ENCODE data around the gene PIK3AP1.
"Not testable (repeated sequence)": the region's sequence is repeated elsewhere in the genome, so short reads cannot be mapped to it uniquely, and the experiment has no call there.

Gene PIK3AP1, protein sequence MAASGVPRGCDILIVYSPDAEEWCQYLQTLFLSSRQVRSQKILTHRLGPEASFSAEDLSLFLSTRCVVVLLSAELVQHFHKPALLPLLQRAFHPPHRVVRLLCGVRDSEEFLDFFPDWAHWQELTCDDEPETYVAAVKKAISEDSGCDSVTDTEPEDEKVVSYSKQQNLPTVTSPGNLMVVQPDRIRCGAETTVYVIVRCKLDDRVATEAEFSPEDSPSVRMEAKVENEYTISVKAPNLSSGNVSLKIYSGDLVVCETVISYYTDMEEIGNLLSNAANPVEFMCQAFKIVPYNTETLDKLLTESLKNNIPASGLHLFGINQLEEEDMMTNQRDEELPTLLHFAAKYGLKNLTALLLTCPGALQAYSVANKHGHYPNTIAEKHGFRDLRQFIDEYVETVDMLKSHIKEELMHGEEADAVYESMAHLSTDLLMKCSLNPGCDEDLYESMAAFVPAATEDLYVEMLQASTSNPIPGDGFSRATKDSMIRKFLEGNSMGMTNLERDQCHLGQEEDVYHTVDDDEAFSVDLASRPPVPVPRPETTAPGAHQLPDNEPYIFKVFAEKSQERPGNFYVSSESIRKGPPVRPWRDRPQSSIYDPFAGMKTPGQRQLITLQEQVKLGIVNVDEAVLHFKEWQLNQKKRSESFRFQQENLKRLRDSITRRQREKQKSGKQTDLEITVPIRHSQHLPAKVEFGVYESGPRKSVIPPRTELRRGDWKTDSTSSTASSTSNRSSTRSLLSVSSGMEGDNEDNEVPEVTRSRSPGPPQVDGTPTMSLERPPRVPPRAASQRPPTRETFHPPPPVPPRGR

DNA sequence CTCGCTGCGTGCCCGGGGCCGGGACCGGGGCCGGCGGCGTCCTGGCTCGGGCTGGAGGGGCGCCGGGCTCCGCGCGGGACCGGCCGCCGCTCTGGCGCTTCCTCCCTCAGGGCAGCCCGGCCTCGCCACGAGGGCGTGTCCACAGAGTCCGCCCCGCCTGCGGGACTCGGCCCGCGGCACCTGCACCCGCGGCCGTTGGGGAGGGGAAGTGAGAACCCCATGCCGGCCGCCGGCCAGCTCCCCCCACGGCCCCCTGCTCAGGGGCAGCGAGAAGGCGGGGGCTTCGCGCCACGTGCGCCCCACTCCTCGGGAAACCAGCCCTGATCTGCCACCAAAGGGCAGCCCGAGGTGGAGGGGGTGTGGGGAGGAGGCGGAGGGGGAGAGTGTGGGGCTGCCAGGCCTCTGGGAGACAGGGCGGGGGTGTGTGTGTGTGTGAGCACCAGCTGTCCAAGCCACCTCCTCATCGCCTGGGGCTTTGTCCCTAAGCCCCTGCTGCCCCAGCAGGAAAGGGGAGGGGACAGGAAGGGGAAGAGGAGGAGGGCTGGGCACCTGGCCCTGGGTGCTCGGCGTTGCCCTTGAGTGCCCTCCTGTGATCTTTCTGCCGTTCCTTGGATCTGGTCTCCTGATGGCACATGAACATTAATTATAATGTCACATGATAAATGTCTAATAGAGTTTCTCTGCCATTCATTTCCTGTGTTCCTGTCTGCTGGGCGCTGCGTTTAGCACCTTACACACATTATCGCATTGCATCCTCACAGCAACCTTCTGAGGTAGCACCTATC is at the start of gene PIK3AP1:
PIK3AP1 (minus strand) TSS at position 93 of the 785 bp plus-strand sequence. CDS start 120 bp downstream, outside the sequence.
- DNase-seq (ENCODE audit: low read depth, low spot score), result peak; percentile 45

DNA sequence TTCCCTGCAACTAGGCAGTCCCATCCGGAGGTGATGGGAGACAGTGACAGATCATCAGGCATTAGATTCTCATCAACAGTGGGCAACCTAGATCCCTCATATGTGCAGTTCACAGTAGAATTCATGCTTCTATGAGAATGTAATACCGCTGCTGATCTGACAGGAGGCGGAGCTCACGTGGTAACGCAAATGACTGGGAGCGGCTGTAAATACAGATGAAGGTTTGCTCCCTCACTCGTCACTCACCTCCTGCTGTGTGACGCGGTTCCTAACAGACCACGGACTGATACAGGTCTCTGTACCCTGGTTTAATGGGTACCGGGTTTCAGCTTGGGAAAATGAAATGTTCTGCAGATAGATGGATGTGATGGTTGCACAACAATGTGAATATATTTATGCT is 47.8 kb upstream of the PIK3AP1 start:
- DNase-seq (ENCODE audit: low read depth, low spot score), result no peak

DNA sequence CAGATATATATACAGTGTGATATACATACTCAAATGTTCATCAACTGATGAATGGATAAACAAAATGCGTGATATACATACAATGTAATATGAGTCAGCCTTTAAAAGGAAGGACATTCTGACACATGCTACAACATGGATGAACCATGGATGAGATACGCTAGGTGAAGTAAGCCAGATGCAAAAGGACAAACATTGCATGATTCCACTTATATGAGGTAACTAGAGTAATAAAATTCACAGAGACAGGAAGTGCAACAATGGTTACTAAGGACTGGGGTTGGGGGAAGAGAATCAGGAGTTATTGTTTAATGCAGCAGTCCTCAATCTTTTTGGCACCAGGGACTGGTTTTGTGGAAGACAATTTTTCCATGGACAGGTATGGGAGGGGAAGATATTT is 47.3 kb upstream of the PIK3AP1 start:
- no peak for DNase-seq (ENCODE audit: low read depth, low spot score)

DNA sequence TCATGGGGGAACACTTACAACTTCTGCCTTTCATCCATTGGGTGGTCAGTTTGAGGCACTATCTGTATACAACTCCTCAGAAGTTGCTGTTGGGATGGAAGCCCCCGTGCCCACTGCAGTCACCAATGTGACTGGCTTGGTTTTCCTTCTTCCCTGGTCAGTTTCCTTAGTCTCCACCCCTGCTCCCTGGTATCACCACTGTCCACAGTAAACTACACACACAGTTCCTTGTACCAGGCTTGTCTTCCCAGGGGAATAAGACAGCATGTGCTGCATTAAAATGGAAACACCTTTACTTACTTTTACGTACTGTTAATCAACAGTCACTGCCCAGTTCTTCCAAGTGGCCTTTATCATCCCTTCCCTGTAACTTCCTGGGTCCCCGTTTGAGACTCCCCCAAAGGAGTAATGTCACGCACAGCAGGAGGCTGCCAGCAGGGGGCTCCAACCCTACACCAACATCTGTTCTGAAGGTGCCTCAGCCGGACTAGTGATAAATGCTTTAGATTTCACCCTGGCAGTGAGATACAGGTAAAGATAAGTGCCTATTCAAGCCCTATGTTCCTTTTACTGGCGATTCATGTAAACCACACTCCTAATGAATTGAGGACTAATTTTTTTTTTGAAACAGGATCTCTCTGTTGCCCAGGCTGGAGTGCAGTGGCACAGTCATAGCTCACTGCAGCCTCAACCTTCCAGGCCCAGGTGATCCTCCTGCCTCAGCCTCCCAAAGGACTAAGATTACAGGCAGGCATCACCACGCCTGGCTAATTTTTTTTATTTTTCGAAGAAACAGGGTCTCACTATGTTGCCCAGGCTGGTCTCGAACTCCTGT is 45.3 kb upstream of the PIK3AP1 start:
- DNase-seq (ENCODE audit: low read depth, low spot score), result peak; percentile 72

DNA sequence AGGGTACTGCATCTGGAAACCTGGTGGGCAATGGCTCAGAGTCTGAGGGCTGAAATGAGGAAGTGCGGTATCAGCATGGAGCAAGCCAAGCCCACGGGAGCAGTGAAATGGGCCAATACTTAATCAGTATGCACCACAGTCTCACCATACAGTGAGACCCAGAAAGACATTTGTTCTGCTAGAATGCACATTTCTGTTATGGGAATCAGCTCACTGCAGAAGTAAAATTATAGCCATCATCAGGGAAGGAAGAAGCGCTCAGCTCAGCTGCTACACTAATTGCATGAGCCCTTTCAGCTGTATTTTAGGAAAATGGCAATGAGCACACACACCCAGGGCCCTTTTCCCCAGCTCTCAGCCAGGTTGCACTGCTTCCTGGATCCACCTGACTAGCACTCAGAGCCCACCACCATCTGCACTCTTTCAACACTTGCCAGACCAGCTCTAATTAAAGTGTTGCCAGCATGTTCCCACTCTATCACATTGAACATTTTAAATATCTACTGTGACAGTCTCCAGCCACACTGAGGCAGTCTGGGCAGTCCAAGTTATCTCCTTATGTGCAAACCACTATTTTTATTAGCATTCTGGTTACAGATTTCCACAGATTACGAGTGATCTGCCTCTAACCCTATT is 44.2 kb upstream of the PIK3AP1 start:
- no peak for DNase-seq (ENCODE audit: low read depth, low spot score)

DNA sequence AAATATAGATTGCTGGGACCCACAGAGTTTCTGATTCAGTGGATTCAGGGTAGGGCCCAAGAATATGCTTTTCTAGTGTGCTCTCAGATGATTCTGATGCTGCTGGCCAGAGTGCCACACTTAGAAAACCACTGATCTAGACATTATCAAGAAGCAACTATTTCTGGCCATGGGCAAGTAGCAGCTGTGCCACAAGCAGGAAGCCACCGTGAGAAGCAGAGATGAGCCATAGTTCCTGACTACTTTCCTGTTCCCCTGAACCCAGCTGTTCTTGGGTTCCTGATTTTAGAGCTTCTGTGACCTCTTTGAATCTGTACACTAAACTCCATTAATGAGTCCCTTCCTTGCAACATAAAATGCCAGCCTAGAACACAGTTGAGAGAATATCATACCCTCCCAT is 38.1 kb upstream of the PIK3AP1 start:
- DNase-seq (ENCODE audit: low read depth, low spot score), result no peak

DNA sequence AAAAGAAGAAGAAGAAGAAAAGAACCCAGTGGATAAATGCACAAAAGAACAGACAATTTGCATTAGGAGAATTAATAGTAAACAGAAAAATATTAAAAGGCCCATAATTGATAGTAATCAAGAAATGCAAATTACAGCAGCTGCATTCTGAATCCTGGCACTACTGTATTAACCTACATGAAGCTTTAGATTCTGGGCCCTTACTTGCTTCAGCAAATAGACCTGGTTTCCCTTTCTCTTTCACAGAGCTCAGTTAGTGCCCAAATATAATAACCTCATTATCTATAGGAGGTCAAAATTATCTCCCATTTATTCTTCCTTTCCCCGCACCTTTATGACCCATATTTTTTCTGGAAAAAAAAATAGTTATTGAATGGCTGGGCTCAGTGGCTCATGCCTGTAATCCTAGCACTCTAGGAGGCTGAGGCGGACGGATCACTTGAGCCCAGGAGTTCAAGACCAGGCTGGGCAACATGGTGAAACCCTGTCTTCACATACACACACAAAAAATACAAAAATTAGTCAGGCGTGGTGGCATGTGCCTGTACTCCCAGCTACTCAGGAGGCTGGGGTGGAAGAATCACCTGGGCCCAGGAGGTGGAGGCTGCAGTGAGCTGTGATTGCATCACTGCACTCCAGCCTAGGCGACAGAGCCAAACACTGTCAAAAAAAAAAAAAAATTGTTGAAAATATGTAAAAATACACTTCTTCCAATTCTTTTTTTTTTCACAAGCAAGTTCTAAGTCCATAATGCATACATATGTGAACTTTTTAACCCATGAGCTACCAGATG is 36.0 kb upstream of the PIK3AP1 start:
- DNase-seq (ENCODE audit: low read depth, low spot score), result no peak

DNA sequence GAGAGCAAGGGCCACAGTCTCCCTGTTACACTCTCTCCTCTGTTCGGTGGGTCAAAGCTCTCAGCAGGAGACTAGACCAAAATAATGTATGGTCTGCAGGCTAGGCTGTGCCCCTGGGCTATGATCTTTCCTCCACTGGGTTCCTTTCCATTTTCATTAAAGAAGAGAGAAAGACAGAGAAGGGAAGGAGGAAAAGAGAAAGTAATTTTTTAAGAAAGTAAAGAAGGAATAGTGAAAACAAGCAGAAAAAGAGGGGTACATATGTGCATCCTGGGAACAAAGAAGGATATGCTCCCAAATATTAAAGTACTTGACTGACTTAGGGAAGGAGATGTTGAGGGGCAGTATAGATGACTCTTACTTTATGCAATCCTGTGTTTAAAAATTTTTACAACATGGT is 33.6 kb upstream of the PIK3AP1 start:
- DNase-seq (ENCODE audit: low read depth, low spot score), result no peak

DNA sequence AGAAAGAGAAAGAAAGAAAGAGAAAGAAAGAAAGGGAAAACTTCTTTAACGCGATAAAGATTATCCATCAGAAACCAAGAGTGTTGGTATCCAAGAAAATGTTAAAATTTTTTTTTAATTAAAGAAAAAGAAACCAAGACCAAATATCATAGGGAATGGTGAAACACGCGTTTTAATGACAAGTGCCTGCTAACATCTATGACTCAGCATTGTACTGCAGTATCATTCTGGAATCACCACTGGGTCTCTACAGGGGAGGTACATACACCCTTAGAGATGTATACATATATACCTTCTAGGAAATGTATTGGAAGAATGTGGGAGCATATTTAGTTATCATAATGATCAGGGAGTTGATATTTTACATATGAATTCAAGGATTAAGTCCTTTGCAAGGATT is 32.1 kb upstream of the PIK3AP1 start:
- DNase-seq (ENCODE audit: low read depth, low spot score), result no peak

DNA sequence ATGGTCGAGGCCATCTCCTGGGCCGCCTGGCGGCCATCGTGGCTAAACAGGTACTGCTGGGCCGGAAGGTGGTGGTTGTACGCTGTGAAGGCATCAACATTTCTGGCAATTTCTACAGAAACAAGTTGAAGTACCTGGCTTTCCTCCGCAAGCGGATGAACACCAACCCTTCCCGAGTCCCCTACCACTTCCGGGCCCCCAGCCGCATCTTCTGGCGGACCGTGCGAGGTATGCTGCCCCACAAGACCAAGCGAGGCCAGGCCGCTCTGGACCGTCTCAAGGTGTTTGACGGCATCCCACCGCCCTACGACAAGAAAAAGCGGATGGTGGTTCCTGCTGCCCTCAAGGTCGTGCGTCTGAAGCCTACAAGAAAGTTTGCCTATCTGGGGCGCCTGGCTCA is 30.0 kb upstream of the PIK3AP1 start:
- not testable (repeated sequence) for DNase-seq (ENCODE audit: low read depth, low spot score)

DNA sequence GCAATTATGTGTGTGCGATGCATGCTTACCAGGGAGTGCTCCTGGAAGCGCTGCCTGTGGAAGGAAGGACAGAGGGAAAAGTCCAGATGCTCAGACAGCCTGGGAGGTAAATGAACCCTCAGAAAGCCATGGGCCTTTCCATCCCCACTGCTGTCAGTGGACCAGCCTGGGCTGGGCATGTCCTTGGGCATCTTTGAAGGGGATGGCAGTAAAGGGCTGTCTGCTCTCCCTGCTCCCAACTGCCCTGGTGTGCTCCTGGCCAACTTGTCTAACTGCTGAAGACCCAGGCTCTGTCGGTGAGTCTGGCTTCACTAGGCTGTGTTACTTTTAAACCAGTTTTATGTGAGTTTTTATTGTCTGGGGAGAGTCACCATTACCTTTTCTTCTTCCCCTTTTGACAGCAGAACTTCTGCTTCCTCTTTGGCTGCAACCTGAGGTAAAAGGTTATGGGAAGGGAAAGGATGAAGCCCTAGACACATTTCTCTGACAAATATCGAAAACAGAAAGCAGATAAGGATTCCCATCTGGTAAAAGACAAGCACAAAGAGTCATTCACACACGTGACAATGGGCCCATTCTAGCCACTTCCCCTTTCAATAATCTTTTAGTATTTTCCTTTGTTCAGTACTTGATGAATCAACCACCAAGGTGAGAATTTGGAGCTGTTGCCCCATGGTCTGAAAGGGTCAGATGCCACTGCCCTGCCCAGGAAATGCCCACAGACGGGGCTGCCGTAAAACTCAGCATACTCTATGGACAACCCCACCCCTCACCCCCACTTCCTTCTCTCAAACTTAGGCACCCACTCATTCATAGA is 27.6 kb upstream of the PIK3AP1 start:
- no peak for DNase-seq (ENCODE audit: low read depth, low spot score)

DNA sequence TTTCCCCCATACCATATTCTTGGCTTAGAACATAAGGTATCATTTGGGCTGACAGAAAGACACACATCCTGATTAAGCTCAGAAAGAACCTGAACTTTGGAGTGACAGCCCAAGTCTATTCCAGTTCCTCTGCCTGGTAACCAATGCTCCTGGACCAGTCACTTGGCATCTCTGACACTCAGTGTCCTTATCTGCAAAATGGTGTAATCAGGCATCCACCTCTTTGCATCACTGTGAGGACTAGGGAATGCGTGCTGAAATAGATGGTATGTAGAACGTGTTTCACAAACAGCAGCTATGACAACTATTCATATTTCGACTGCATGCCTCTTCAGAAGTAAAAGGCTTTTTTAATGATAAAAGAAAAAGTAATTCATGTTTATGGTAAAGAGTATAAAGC is 26.2 kb upstream of the PIK3AP1 start:
- DNase-seq (ENCODE audit: low read depth, low spot score), result no peak

DNA sequence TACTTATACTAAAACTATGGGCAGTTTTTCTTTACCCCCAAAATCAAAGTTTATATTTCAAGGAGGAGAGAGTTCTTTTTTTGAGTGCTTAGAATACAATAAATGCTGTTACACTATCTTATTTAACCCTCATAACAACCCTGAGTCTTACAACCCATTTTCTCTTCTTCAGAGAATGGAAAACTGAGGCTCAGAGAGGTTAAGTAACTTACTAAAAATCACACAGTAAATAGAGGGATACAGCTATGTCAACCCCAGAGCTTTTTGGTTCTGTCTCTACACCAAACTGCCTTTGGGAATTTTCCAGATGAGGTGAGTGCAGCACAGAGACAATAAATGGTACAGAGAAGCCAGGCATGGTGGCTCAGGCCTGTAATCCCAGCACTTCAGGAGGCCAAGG is 25.6 kb upstream of the PIK3AP1 start:
- no peak for DNase-seq (ENCODE audit: low read depth, low spot score)

DNA sequence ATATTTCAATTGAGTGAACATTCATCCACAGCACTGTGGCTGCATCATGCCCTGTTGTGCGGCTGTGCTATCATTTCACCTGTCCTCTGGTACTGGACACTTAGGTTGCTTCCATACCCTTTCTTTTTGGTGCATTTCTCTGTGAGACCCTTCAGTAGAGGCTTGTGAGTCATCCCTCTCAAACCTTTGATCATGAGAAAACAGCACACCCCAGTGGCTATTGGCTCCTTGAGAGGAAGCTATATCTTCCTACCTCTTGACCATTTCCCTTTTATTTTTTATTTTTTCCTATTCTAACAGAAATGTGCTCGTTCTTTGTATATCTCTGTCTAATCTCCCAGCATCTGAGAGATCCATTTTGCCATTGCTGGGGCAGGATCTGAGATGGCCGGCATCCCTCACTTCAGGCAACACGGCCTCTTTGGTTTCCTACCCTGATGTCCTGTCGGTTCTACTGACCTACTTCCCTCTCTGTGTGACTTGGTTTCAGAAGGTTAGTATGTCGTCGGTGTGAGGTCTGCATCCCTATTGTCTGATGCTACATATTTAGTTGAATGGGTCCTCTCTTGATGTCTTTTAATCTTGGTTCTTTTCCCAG is 23.8 kb upstream of the PIK3AP1 start:
- DNase-seq (ENCODE audit: low read depth, low spot score), result peak; percentile 49

DNA sequence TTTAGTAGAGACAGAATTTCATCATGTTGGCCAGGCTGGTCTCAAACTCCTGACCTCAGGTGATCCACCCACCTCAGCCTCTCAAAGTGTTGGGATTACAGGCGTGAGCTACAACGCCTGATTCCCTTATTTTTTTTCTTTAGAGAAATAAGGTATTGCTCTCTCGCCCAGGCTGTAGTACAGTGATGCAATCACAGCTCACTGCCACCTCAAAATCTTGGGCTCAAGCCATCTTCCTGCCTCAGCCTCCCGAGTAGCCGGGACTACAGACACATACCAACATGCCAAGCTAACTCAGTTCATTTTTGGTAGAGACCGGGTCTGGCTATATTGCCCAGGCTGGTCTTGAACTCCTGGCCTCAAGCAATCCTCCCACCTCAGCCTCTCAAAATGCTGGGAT is 21.2 kb upstream of the PIK3AP1 start:
- DNase-seq (ENCODE audit: low read depth, low spot score), result not testable (repeated sequence)

DNA sequence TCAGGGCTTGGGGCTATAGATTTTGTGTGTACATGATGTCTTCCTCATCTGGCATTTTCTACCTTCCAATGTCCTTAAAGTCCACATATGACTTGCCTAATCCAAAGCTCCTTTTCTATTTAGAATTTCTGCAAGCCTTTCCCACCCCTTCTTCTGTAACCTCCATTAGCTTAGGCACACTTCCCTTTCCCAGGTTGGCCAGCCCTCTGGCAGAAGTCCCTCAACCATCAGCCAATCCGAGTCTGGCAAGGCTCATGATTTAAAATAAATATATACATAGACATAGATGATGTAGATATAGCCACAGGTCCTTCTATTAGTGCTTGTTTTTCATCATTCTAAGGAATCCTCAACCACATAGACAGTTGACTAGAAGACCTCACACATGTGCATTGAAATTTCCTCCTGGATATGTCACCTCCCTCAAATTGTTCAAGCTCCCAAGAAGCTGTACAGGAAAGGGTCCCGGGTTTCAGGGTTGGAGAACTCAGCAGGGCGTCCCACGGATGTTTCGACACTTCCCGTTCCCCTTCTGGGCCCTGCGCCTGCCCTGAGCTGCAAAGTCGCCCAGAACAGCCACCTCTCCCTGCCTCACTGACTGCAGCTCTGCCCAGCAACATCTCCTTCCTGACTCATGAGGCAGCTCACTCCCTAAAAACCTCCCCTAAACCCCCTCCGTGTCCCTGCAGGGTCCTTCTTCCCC is 20.4 kb upstream of the PIK3AP1 start:
- no peak for DNase-seq (ENCODE audit: low read depth, low spot score)

DNA sequence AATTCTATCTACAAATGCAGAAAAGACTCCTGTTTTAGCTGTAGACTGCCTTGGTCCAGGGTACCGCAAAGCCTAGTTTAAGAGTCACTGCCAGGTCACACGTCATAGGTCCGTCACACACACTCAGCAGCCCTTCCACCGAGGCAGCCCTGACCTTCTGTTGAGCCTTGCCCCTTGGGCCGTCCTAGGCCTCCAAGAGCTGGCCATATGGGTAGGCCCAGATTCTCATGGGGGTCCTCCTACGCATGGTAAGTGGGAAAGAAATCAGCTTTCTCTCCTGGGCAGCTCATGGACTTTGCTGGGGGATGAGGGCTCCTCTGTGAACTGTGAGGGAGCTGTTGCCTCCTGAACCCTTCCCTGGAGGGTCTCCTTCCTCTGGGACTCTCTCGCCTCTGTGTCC is 19.8 kb upstream of the PIK3AP1 start:
- DNase-seq (ENCODE audit: low read depth, low spot score), result no peak

DNA sequence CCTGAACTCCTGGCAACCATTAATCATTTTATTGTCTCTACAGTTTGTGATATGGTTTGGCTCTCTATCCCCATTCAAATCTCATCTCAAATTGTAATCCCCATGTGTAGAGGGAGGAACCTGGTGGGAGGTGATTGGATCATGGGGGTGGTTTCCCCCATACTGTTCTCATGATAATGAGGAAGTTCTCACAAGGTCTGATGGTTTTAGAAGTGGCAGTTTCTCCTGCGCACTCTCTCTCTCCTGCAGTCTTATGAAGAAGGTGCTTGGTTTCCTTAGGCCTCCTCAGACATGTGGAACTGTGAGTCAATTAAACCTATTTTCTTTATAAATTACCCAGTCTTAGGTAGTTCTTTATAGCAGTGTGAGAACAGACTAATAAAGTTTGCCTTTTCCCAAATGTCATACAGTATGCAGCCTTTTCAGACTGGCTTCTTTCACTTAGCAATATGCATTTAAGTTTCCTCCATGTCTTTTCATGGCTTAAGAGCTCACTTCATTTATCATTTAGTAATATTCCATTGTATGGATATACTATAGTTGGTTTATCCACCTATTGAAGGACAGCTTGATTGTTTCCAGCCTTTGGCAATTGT is 17.1 kb upstream of the PIK3AP1 start:
- DNase-seq (ENCODE audit: low read depth, low spot score), result not testable (repeated sequence)

All from astrocyte of the hippocampus (primary cell).